ENCODE measurements around the gene NUFIP1.
"Not testable (repeated sequence)": the region's sequence is repeated elsewhere in the genome, so short reads cannot be mapped to it uniquely, and the experiment has no call there.

- TF ChIP-seq CTCF, POLR2A (IDR thresholded peaks at IDR 0.05): not testable (repeated sequence)
Observed at GRCh38 chr13:45019981-45020380, 30.7 kb upstream of the NUFIP1 start.

All from breast epithelium (tissue), 3 donors.